Stimulated activated naive B cell treated with anti-CD40 and anti-IgM and Interleukin-4, amounts not matched to agents 10 μg/mL and 1 μg/mL and 100 μg/mL, for 72 hours (primary cell): Measurements from ENCODE around the gene RBM4B.

Experiments used
- ATAC-seq, 2 donors: fragments of 150-1000 bp; cut with Tn5 transposase; replicated peaks; 2 replicates each; pipeline ENCODE4 v1.10.0; 2021; ENCODE audit warnings: moderate library complexity in 1 of 2
- DNase-seq: peaks from one replicate; pipeline ENCODE4 v3.0.0; 2021
- H3K27ac Mint-ChIP-seq: one replicate; pipeline ENCODE4 v1.8.0; 2022; ENCODE audit warnings: mild to moderate bottlenecking, mixed read lengths
- H3K27me3 Mint-ChIP-seq, 2 donors: one replicate each; pipeline ENCODE4 v1.8.0; 2022; ENCODE audit warnings: mixed read lengths in 2 of 2
- H3K36me3 Mint-ChIP-seq, 2 donors: one replicate each; pipeline ENCODE4 v1.8.0; 2022; ENCODE audit warnings: mixed read lengths in 2 of 2, mild to moderate bottlenecking in 1 of 2
- H3K4me1 Mint-ChIP-seq, 2 donors: one replicate each; pipeline ENCODE4 v1.8.0; 2022; ENCODE audit warnings: mixed read lengths in 2 of 2, mild to moderate bottlenecking in 1 of 2
- H3K4me3 Mint-ChIP-seq, 2 donors: one replicate each; pipeline ENCODE4 v1.8.0; 2022; ENCODE audit warnings: mild to moderate bottlenecking in 2 of 2, mixed read lengths in 2 of 2, moderate library complexity in 1 of 2
- H3K9me3 Mint-ChIP-seq, 2 donors: one replicate each; pipeline ENCODE4 v1.8.0; 2022; ENCODE audit warnings: mixed read lengths in 2 of 2, mild to moderate bottlenecking in 1 of 2

RBM4B gene

GRCh38 chr11:66686801-66687750 lies 9.4 kb upstream of the RBM4B start:
- H3K27me3 Mint-ChIP-seq = no peaks in the 10 kb centered on the region
- no peaks in the 10 kb centered on the region for H3K9me3 Mint-ChIP-seq
- DNase-seq = no peak
- no peak for ATAC-seq
- H3K4me3 Mint-ChIP-seq = no peak overlapping the region
- H3K27ac Mint-ChIP-seq = no peak overlapping the region
- no peaks in the 10 kb centered on the region for H3K4me1 Mint-ChIP-seq
- peaks cover 0 to 2% of the 10 kb centered on the region in 2 donors for H3K36me3 Mint-ChIP-seq

- Mint-ChIP-seq H3K36me3 (peaks cover 0 to 2% of the 10 kb centered on the region in 2 donors), H3K27ac (no peak overlapping the region), H3K9me3 (no peaks in the 10 kb centered on the region), H3K4me1 (no peaks in the 10 kb centered on the region), H3K4me3 (no peak overlapping the region), H3K27me3 (no peaks in the 10 kb centered on the region)
- ATAC-seq (no peak), DNase-seq (no peak)
Observed at GRCh38 chr11:66686100-66686785, 8.6 kb upstream of the RBM4B start.

- H3K4me3 Mint-ChIP-seq = no peak overlapping the region
- DNase-seq (no peak), ATAC-seq (no peak)
- H3K27me3 Mint-ChIP-seq = no peaks in the 10 kb centered on the region
- H3K4me1 Mint-ChIP-seq = no peaks in the 10 kb centered on the region
- H3K27ac Mint-ChIP-seq = no peak overlapping the region
- H3K36me3 Mint-ChIP-seq = peaks cover 0 to 2% of the 10 kb centered on the region in 2 donors
- no peaks in the 10 kb centered on the region for H3K9me3 Mint-ChIP-seq
Observed at GRCh38 chr11:66685276-66686099, 7.8 kb upstream of the RBM4B start.

GRCh38 chr11:66684635-66685034 lies 6.9 kb upstream of the RBM4B start:
- DNase-seq (no peak), ATAC-seq (no peak)
- no peaks in the 10 kb centered on the region for H3K4me1 Mint-ChIP-seq
- H3K36me3 Mint-ChIP-seq = peaks cover 0 to 2% of the 10 kb centered on the region in 2 donors
- H3K27ac Mint-ChIP-seq = no peak overlapping the region
- no peaks in the 10 kb centered on the region for H3K9me3 Mint-ChIP-seq
- H3K27me3 Mint-ChIP-seq = no peaks in the 10 kb centered on the region
- no peak overlapping the region for H3K4me3 Mint-ChIP-seq

DNA sequence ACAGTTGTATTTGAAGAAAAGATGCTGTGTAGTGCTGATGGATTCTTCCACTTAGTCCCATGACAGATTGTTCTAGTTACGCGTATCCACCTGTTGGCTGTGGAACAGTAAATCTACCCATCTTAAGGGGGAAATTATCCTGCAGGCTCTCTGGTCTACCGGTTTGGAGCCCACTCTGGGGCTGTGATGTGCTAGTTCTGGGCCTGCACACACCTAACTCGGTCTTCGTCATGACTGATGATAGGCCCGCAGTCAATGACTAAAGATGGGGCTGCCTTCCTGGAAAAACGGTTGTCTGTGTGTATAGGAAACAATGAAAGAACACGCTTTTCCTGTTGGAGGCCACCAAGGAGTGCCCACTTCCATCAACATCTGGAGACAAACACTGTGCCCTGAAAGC lies 6.2 kb upstream of the RBM4B start:
- ATAC-seq = no peak
- Mint-ChIP-seq H3K36me3 (peaks cover 0 to 2% of the 10 kb centered on the region in 2 donors), H3K4me1 (no peaks in the 10 kb centered on the region)

GRCh38 chr11:66680966-66681645 lies 3.4 kb upstream of the RBM4B start:
- Mint-ChIP-seq H3K9me3 (no peaks in the 10 kb centered on the region), H3K27ac (no peak overlapping the region)
- ATAC-seq = no peak

More for the DNA sequence above, 6.2 kb upstream of the RBM4B start:
- no peak overlapping the region for H3K27ac Mint-ChIP-seq
- no peak overlapping the region for H3K4me3 Mint-ChIP-seq
- DNase-seq = no peak
- H3K9me3 Mint-ChIP-seq = no peaks in the 10 kb centered on the region
- H3K27me3 Mint-ChIP-seq = no peaks in the 10 kb centered on the region

DNA sequence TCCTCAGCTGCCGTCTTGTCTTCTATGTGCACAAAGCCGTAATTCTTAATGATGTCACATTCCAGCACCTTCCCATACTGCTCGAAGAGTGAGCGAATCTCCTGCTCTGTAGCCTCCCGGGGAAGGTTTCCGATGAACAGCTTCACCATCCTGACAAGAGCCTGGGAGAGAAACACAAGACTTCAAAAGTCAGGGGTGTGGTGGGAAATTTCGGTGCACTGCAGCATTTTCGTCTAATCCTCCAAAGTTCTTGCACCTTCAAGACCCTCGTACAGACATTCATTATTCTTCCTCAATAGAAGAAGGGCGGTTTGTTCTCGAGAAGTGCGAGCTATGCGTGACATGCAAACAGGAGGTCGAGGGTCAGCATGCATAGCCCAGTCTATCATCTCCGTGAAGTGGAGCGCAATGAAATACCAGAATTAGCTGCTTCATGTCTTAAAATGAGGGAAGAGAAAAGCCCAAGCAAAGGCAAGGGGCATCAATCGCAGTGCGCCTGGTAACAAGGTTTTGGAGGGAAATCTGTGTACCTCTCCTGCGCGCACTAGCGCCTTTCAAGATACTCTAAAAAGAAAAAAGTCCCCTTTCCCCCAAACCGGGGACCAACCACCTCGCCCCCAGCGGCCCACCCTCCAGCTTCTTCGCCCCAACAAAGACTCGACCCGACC lies 622 bp downstream of the RBM4B start:
- Mint-ChIP-seq H3K27me3 (no peaks in the 10 kb centered on the region), H3K9me3 (no peaks in the 10 kb centered on the region)
- no peak for ATAC-seq

More at GRCh38 chr11:66680966-66681645, 3.4 kb upstream of the RBM4B start:
- Mint-ChIP-seq H3K36me3 (peaks cover 5 to 10% of the 10 kb centered on the region in 2 donors), H3K27me3 (no peaks in the 10 kb centered on the region), H3K4me3 (no peak overlapping the region), H3K4me1 (peaks cover 8 to 23% of the 10 kb centered on the region in 2 donors)
- DNase-seq = no peak

DNA sequence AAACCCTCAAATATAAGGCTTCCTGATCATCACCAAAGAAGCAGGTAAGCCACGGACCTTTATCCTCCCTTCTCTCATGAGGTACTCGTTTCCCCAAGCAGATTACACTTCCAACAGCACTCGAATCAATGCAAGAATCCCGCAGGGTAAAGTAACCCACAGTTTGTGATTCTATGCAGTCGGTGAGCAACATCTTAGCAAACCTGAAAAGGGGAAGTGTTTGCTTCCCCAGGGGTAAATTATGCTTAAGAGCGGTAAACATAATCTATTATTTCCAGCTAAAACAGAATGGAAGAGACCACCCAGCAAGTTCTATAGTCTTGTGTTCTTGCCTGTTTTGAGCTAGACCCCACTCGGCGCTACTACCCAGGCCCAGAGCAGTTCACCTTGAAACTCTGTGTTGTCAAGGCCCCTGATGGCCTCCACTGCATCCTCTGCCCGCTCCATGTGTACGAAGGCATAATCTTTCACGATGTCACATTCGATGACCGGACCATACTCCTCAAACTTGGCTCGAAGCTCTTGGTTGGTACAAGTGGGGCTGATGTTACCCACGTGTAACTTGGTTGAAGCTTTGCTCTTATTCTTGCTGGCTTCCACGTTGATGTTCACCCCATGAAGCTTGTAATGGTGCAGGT lies 1.3 kb downstream of the RBM4B start:
- ATAC-seq (no peak), DNase-seq (no peak)
- Mint-ChIP-seq H3K27ac (peak overlapping the region; percentile 98), H3K4me3 (peak overlapping the region; percentile 88 to 95), H3K9me3 (no peaks in the 10 kb centered on the region), H3K27me3 (no peaks in the 10 kb centered on the region), H3K36me3 (peaks cover 9 to 22% of the 10 kb centered on the region in 2 donors), H3K4me1 (peaks cover 17 to 37% of the 10 kb centered on the region in 2 donors)

More for the DNA sequence above, 622 bp downstream of the RBM4B start:
- peak overlapping the region; percentile 98 for H3K27ac Mint-ChIP-seq
- peaks cover 17 to 37% of the 10 kb centered on the region in 2 donors for H3K4me1 Mint-ChIP-seq
- H3K36me3 Mint-ChIP-seq = peaks cover 9 to 22% of the 10 kb centered on the region in 2 donors
- no peak for DNase-seq
- H3K4me3 Mint-ChIP-seq = peak overlapping the region; percentile 88 to 95

GRCh38 chr11:66674964-66675602 lies 2.6 kb downstream of the RBM4B start:
- no peak for DNase-seq
- H3K36me3 Mint-ChIP-seq = peaks cover 9 to 22% of the 10 kb centered on the region in 2 donors
- H3K4me1 Mint-ChIP-seq = peaks cover 17 to 42% of the 10 kb centered on the region in 2 donors
- no peak for ATAC-seq
- H3K4me3 Mint-ChIP-seq = peak overlapping the region; percentile 4 to 33
- H3K9me3 Mint-ChIP-seq = no peaks in the 10 kb centered on the region
- H3K27ac Mint-ChIP-seq = peak overlapping the region; percentile 2
- H3K27me3 Mint-ChIP-seq = no peaks in the 10 kb centered on the region

DNA sequence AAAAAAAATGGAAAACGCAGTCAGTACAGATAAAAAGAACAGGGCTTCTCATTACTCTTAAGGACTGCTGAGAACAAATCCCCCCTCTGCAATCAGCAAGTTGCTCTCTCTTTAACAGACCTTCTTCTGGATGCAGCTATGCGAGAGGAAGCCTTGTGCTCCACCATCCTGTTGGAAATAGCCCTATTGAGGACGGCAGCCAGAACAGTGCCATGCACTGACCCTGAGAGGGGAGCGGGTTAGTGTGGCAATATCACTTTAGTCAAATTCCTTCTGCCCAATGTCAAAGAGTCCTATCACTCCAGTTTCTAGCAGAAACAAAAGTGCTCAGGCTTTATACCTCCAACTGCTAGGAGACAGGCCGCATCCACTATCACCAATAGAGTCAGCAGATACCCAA lies 6.9 kb downstream of the RBM4B start:
- no peak for DNase-seq
- H3K36me3 Mint-ChIP-seq = peaks cover 18 to 35% of the 10 kb centered on the region in 2 donors
- H3K4me1 Mint-ChIP-seq = peaks cover 18 to 30% of the 10 kb centered on the region in 2 donors
- ATAC-seq = no peak
- no peak overlapping the region for H3K4me3 Mint-ChIP-seq
- peak overlapping the region; percentile 9 for H3K27ac Mint-ChIP-seq
- no peaks in the 10 kb centered on the region for H3K9me3 Mint-ChIP-seq
- no peaks in the 10 kb centered on the region for H3K27me3 Mint-ChIP-seq

GRCh38 chr11:66665369-66665768 lies 12.3 kb downstream of the RBM4B start:
- no peak overlapping the region for H3K27ac Mint-ChIP-seq
- H3K9me3 Mint-ChIP-seq = no peaks in the 10 kb centered on the region
- ATAC-seq (no peak), DNase-seq (no peak)
- no peaks in the 10 kb centered on the region for H3K27me3 Mint-ChIP-seq
- peaks cover 20 to 36% of the 10 kb centered on the region in 2 donors for H3K4me1 Mint-ChIP-seq
- H3K36me3 Mint-ChIP-seq = peaks cover 24 to 54% of the 10 kb centered on the region in 2 donors
- H3K4me3 Mint-ChIP-seq = no peak overlapping the region

- H3K4me1 Mint-ChIP-seq = peaks cover 20 to 32% of the 10 kb centered on the region in 2 donors
- peaks cover 19 to 49% of the 10 kb centered on the region in 2 donors for H3K36me3 Mint-ChIP-seq
- H3K27ac Mint-ChIP-seq = peak overlapping the region; percentile 38
- H3K4me3 Mint-ChIP-seq = no peak overlapping the region
- ATAC-seq = no peak
- no peaks in the 10 kb centered on the region for H3K27me3 Mint-ChIP-seq
- peaks cover 2 to 3% of the 10 kb centered on the region in 2 donors for H3K9me3 Mint-ChIP-seq
- DNase-seq = no peak
Observed at GRCh38 chr11:66663741-66664296, 13.9 kb downstream of the RBM4B start.
